HUES64 (cell line): Measurements from ENCODE around the gene ZNF324.

Experiments used
- H3K27ac ChIP-seq: 2 replicates; pipeline ENCODE4 v1.7.0; 2013; ENCODE audit warnings: low read depth, low read length, inconsistent platforms
- H3K27me3 ChIP-seq: 2 replicates; pipeline ENCODE4 v1.6.1; 2013; ENCODE audit warnings: mild to moderate bottlenecking, low read length; ENCODE audit not compliant: insufficient read depth
- H3K36me3 ChIP-seq: 2 replicates; pipeline ENCODE4 v1.6.1; 2013; ENCODE audit warnings: mild to moderate bottlenecking, low read length; ENCODE audit not compliant: insufficient read depth
- H3K4me1 ChIP-seq: 2 replicates; pipeline ENCODE4 v1.6.1; 2013; ENCODE audit warnings: mild to moderate bottlenecking, low read length, moderate library complexity; ENCODE audit not compliant: insufficient read depth
- H3K4me3 ChIP-seq: 2 replicates; pipeline ENCODE4 v1.5.1; 2013; ENCODE audit warnings: mild to moderate bottlenecking, low read length, moderate library complexity
- H3K9ac ChIP-seq: 2 replicates; pipeline ENCODE4 v1.6.1; 2013; ENCODE audit warnings: mild to moderate bottlenecking, low read depth, low read length
- H3K9me3 ChIP-seq: 2 replicates; pipeline ENCODE4 v1.6.1; 2013; ENCODE audit warnings: low read depth, low read length; ENCODE audit not compliant: insufficient read depth
- WGBS: fragments of 150-250, 120-280 bp; methylation state at CpG from one replicate; pipeline ENCODE4 v1.1.7; 2013; ENCODE audit warnings: missing lambda C conversion rate; 5-methylcytosine and 5-hydroxymethylcytosine counted together

Gene ZNF324

DNA sequence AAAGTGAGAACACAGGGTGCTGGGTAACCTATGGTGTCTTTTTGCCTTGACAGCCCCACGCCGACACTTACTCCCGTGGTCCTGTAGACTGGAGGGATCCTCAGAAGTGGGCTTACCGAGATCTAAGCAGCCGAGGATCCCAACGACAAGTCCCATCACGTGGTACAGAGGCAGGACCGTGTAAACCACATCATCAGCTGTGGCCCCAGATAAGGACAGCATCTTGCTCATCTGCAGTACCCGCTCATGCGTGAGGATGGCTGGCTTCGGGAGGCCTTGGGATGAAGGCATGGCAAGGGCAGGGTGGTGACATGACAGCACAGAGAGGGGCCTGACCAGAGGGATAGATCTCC, 42.8 kb downstream of the ZNF324 start:
- no peaks in the 10 kb centered on the region for H3K36me3 ChIP-seq
- no peaks in the 10 kb centered on the region for H3K27me3 ChIP-seq
- no peak overlapping the region for H3K9ac ChIP-seq
- H3K27ac ChIP-seq, result no peak overlapping the region
- no peak overlapping the region for H3K4me3 ChIP-seq
- H3K9me3 ChIP-seq, result no peaks in the 10 kb centered on the region
- WGBS, result 93% methylated on average over 11 of the region's 11 CpGs
- no peaks in the 10 kb centered on the region for H3K4me1 ChIP-seq

DNA sequence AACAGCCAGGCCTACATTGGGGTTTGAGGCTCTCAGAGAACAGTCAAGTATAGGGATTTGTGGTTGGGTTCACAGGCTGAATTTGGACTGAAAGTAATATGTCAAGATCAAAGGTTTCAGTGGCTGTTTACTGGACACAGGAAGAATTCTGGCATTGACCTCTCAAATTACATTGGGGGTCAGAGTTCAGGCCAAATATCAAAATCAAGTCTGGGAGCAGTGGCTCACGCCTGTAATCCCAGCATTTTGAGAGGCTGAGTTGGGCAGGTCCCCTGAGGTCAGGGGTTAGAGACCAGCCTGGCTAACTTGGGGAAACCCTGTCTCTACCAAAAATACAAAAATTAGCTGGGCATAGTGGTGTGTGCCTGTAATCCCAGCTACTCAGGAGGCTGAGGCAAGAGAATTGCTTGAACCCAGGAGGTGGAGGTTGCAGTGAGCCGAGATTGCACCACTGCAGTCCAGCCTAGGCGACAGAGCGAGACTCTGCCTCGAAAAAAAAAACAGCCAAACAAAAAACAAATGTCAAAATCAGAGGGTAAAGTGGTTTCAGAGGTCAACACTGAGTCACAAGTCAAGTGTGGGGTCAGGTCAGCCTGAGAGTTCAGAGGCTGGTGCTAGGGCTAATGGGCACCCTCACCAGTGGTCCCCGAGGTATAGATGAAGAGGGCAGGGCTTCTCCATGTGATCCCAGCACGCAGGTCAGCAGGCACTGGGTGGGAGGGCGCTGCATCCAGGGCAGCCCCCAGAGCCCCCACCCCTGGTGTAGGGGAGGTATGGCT, 43.4 kb downstream of the ZNF324 start:
- no peaks in the 10 kb centered on the region for H3K9me3 ChIP-seq
- no peaks in the 10 kb centered on the region for H3K36me3 ChIP-seq
- 88% methylated on average over 8 of the region's 8 CpGs for WGBS
- no peak overlapping the region for H3K9ac ChIP-seq
- H3K4me3 ChIP-seq, result no peak overlapping the region
- no peaks in the 10 kb centered on the region; the same call in 1 of the 2 replicates for H3K4me1 ChIP-seq
- no peak overlapping the region for H3K27ac ChIP-seq
- no peaks in the 10 kb centered on the region for H3K27me3 ChIP-seq

DNA sequence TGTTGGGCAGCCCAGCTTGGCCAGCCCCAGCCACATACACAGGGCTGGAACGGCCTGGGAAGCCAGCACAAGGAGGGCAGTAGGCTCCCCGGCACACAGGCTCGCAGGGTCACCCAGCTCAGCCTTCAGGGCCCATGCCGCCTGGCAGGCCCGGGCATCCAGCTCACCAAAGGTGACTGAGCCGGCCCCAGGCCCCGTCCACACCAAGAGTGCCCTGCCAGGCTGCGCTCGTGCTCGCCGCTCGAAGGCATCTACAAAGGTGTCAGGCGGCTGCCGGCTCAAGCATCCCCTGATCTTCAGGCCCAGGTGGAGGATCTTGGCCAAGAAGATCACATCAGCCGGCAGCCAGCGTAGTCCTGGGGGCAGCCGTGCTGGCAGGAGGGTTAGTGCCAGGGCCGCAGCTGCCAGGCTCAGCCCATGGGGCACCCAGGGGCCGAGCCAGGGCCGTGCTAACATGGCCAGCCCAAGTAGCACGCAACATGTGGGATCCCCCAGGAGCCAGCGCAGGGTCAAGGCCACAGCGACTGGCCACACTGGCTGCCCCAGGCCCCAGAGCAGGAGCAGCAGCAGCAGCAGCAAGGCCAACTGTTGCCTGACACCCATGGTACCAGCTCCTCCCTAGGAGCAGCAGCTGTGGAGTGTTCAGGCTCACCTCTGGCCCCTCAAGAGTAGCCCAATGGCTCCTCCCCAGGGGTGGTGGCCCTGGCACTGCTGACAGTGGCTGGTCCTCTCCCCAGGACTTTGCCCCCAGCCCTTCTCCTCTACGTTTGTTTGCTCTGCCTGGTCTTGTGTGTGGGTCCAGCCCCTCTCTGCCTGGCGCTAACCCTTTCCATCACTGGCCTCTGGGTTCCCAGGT, 44.7 kb downstream of the ZNF324 start, which contains the start of gene SLC27A5:
TSS of gene SLC27A5 (minus strand) at position 640 of the 856 bp plus-strand sequence. CDS start at position 603, 37 bp downstream.
- Histone ChIP-seq H3K36me3 (0 out of 2 replicates have a peak, but pooled peaks cover under 1% of the 10 kb centered on the region), H3K27ac (no peak within 1 kb of the TSS), H3K27me3 (no peaks in the 10 kb centered on the region), H3K4me3 (no peak within 1 kb of the TSS), H3K9ac (no peak within 1 kb of the TSS), H3K9me3 (no peaks in the 10 kb centered on the region), H3K4me1 (peaks cover 2% of the 10 kb centered on the region; the same call in 1 of the 2 replicates)
- WGBS, result 92% methylated on average over 25 of the region's 25 CpGs

DNA sequence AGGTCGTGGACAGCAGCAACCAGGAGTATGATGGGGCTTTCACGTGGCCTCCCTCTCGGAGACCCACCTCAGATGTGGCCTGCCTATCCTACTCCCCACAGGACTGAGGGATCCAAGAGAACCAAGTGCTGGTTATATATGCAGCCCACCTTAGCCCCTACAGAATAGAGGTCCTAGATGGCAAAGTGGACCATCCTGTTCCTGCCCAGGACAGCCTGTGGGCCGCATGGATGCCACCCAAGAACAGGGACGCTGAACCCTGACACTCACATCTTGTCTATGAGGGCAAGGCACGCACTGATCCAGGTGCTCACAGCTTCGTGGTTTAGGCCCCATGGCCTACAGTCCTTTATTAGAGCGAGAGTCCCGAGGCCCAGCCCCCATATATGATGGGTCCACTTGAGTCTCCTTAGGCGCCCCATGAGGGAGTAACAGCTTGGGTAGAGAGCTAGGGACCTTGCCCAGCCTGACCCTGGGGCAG, 46.4 kb downstream of the ZNF324 start:
- peak overlapping the region; percentile 28; the same call in 1 of the 2 replicates for H3K27ac ChIP-seq
- H3K27me3 ChIP-seq, result no peaks in the 10 kb centered on the region
- 94% methylated on average over 10 of the region's 10 CpGs for WGBS
- H3K9ac ChIP-seq, result peak overlapping the region; percentile 56; the same call in 1 of the 2 replicates
- H3K4me3 ChIP-seq, result no peak overlapping the region
- H3K36me3 ChIP-seq, result peaks cover 3% of the 10 kb centered on the region; the same call in 1 of the 2 replicates
- peaks cover 5% of the 10 kb centered on the region; the same call in 1 of the 2 replicates for H3K4me1 ChIP-seq
- H3K9me3 ChIP-seq, result no peaks in the 10 kb centered on the region

DNA sequence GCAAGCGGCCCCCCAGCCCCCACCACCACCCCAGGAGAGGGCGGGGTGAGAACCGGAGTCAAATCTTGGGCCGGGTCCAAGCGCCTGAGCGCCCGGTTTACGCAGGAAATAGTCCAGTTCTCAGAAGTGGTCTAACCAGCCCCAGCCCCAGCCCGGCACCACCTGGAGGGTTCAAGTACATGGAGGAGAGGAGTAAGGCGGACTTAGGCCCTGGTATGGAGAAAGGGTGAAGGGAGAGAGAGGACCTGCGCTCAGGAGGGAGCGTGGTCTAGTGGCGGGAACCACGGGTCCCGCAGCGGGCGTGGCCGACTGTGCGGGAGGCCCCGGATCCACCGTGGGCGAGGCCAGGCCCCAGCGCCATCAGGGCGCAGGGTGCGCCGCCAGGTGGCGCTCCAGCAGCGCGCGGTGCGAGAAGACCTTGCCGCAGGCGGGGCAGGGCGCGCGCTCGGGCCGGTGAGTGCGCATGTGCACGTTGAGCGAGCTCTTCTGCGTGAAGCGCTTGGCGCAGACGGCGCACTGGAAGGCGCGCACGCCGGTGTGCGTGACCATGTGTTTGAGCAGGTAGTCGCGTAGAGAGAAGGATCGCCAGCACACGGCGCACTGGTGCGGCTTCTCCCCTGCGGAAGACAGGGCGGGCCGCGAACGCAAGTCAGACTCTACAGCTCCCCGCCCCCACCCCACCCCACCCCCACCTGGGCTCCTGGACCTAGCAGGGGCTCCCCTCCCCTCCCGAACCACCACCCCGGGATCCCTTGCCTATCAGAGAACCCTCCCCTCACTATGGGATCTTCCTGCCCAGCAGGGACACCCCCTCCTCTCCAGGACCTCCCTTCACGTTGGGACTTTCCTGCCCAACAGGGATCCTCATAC, 47.0 kb downstream of the ZNF324 start:
- Histone ChIP-seq H3K9ac (peak overlapping the region; percentile 65), H3K9me3 (no peaks in the 10 kb centered on the region), H3K27ac (peak overlapping the region; percentile 59; the same call in 1 of the 2 replicates), H3K27me3 (no peaks in the 10 kb centered on the region), H3K4me1 (peaks cover 9% of the 10 kb centered on the region; the same call in 1 of the 2 replicates), H3K36me3 (peaks cover 3% of the 10 kb centered on the region; the same call in 1 of the 2 replicates), H3K4me3 (peak overlapping the region; percentile 52)
- WGBS, result 16% methylated on average over 65 of the region's 66 CpGs

DNA sequence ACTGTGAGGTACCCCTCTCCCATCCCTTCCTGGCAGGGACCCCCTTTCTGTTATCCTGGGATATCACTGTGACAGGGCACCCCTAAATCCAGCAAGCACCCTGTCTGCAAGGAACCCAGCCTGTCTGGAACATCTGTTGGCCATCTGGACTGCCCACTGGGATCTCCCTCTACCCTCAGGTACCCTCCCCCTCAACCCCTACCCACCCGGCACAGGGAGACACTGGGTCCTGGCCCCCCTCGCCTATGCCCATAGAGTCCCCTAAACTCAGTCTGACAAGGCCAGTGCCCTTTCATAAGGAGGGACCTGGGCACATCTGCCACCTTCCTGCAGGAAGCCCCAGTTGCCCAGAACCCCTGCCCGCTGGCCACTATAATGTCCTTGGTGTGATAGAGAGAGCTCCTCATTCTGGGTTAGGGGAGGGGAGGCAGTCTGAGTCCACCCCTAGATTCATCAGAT, 47.7 kb downstream of the ZNF324 start:
- Histone ChIP-seq H3K9me3 (no peaks in the 10 kb centered on the region), H3K9ac (peak overlapping the region; percentile 65), H3K27me3 (no peaks in the 10 kb centered on the region), H3K4me1 (peaks cover 9% of the 10 kb centered on the region; the same call in 1 of the 2 replicates), H3K27ac (peak overlapping the region; percentile 59; the same call in 1 of the 2 replicates), H3K4me3 (peak overlapping the region; percentile 52), H3K36me3 (peaks cover 3% of the 10 kb centered on the region; the same call in 1 of the 2 replicates)
- WGBS, result 76% methylated on average over 3 of the region's 3 CpGs

DNA sequence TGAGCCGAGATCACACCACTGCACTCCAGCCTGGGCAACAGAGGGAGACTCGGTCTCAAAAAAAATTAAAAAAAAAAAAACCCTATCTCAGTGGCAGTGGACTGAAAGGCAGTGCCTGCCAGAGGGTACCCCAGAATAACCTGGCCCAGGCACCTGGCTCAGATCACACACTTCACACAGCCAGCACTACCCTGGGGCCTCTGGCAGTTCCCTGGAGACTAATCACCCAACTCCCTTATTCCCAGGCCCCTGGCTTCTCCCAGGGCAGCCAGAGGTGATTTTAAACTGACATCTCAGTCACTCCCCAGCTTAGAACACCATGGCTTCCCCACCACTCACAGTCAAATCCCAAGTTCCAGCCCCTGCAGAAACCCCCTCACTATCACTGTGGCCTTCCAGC, 48.4 kb downstream of the ZNF324 start:
- Histone ChIP-seq H3K9ac (peak overlapping the region; percentile 30; the same call in 1 of the 2 replicates), H3K9me3 (no peaks in the 10 kb centered on the region), H3K4me3 (no peak overlapping the region), H3K4me1 (peaks cover 10% of the 10 kb centered on the region; the same call in 1 of the 2 replicates), H3K36me3 (peaks cover 3% of the 10 kb centered on the region; the same call in 1 of the 2 replicates), H3K27ac (peak overlapping the region; percentile 85; the same call in 1 of the 2 replicates), H3K27me3 (no peaks in the 10 kb centered on the region)
- WGBS, result 81% methylated on average over 2 of the region's 2 CpGs

DNA sequence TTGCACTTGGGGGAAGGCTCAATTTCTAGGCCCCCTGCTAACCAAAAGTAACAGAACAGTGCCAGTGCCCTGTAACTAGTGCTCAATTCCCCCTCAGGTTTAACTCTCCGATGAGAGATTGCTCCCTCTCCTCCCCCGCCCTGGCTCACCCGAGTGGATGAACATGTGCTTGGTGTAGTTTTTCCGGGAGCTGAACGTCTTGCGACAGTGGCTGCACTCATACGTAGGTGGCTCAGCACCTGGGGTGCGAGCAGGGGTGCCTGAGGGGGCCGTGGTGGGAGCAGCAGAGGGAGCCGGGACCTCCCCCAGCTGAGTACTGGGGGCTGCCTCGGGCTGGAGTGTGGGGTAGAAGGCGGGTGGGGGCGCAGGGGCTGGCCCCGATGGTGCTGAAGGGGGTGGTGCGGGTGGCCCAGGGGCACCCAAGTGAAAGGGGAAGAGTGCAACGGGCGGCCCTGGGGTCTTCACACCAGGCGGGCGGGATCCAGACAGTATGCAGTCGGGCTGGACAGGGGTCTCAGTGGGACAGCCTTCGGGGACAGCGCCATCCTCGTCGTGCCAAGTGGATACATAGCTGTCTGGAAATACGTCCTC, 49.5 kb downstream of the ZNF324 start:
- Histone ChIP-seq H3K9me3 (no peaks in the 10 kb centered on the region), H3K36me3 (peaks cover 3% of the 10 kb centered on the region; the same call in 1 of the 2 replicates), H3K9ac (no peak overlapping the region), H3K4me1 (peaks cover 15% of the 10 kb centered on the region), H3K27me3 (no peaks in the 10 kb centered on the region), H3K4me3 (no peak overlapping the region), H3K27ac (peak overlapping the region; percentile 44; the same call in 1 of the 2 replicates)
- 90% methylated on average over 25 of the region's 25 CpGs for WGBS

DNA sequence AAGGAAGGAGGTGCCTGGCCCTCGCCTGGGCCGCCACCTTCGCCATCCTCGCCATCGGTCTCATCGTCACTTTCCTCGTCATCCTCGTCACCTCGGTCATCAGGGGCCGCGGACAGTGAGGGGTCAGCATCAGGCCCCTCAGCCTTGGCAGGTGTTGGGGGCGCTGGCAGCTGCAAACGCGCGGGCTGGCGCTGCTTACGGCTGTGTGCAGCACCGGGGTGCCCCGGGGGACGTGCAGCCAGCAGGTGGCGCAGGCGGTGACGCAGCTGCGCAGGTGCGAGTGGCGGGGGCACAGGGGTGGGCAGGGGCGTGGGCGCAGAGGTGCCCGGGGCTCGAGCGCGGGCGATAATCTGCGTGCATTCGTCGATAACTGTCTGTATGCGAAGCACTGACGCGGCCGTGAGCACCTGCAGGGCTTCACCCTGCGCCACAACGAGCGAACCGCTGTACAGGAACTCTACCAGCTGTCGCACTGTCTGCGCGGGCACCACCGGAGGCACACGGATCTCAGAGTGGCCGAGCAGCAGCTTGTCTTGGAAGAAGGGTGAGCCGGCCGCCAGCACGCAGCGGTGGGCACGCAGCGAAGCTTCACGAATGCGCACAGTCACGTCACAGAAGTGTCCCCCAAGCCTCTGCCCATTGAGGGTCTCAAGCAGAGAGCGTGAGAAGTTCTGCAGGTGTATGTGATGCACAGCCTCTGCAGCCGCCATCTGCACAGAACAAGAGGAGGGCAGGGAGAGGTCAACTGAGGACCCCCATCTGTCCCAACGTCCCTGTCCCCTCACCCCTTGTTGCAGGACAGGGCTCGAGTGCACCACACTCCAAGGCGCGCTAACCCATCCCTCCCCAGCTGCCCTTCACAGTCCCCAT, 50.3 kb downstream of the ZNF324 start:
- Histone ChIP-seq H3K9ac (no peak overlapping the region), H3K4me3 (no peak overlapping the region)
- WGBS, result 95% methylated on average over 65 of the region's 65 CpGs

More for the DNA sequence above, 50.3 kb downstream of the ZNF324 start:
- Histone ChIP-seq H3K27ac (no peak overlapping the region), H3K27me3 (no peaks in the 10 kb centered on the region), H3K36me3 (peaks cover 3% of the 10 kb centered on the region; the same call in 1 of the 2 replicates), H3K4me1 (peaks cover 16% of the 10 kb centered on the region), H3K9me3 (no peaks in the 10 kb centered on the region)
